HG02588 (cell line): ENCODE results near the gene CBY2.
"Not testable (repeated sequence)": the region's sequence is repeated elsewhere in the genome, so short reads cannot be mapped to it uniquely, and the experiment has no call there.

Experiments used
- ATAC-seq: cut with Tn5 transposase; IDR thresholded peaks from one replicate; pipeline ENCODE4 v1.9.1; 2021; ENCODE audit warnings: mild to moderate bottlenecking, moderate library complexity; ENCODE audit not compliant: unreplicated experiment

Gene CBY2

DNA sequence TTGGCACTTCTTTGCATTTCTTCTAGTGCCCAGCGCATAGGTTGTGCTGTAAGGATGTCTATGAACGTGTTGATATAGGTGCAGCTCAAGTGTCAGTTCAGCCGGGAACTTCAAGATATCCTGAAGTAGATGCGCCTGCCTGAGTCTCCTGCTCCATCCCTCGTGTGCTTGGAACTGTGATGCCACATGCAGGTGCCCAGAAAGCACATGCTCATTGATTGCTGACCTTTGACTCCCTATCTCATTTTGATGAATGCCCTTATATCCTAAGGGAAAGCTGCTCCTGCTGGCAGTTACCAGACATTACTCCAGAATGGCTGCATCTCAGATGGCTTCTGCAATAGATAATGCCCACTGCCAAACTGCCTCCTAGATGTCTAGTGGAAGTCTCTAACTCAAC is 40.9 kb downstream of the CBY2 start:
- ATAC-seq, result no peak

DNA sequence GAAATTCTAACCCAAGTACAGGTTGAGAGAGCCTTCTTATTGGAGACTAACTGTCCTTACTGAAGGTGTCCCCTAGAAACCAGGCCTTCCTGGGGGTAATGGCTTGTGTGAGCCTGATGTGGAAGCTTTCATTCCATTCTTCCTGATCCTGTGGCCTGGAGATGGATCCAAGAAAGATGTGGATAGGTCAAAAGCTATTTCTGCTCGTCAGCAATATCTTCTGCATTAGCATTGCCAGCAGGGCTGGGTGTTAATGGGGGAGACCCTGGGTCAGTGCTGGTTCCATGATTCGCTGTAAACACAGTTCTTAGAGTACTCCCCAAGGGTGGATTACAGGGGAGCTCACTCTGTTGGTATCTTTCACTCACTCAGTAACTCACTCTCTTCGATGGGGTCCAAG is 42.9 kb downstream of the CBY2 start:
- no peak for ATAC-seq

DNA sequence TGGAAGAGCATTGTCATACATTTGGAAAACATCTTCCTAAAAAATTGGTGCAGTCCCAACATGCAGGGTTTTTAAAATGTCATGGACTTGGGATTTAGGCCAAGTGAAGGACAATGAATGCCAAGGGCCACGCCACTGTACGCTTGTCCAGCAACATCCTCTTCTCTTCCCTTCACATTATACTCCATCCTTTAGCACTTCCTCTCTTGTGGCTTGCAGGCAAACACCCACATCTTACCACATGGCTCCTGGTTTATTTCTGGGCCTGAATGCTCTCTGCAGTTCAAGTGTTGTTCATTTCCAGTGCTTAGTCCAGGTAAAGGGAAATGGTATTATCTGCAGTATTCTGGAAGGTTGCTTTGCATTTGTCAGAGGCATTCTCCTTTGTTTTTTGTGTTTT is 45.0 kb downstream of the CBY2 start:
- no peak for ATAC-seq

DNA sequence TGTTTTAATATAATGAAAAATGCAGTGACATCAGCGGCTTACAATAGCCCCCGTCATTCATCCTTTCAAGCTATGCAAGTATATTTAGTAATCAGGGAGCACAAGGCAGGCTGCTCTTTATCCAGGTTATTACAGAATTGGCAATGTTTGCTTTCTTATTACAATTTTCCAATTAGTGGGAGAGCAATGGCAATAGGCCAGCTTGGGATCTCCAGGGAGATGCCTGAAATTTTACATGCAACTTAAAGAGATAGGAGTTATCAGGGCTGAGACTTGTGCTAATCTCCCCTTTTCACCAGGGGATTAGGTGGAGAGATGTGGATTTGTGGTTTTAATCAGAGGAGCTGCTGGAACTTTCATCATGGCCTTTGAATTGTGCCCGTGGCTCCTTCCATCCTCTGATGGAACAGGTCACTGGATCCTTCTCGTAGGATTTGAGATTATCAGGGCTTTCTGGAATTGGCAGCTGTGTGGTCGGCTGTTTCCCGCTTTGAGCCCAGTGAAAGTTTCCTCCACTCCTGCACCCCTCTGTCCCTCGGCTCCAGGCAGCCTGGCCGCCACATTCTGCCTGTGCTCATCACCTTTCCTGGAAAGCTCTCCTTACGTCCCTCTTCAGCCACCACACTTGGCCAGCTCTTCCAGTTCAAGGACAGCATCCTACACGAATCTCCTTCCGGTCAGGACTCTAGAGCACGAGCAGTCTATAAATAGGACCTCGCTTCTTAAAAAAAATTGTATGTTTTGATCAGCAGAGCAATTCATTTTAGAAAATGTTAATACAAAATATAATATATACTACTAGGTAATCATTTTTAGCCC is 47.0 kb downstream of the CBY2 start:
- ATAC-seq, result no peak

DNA sequence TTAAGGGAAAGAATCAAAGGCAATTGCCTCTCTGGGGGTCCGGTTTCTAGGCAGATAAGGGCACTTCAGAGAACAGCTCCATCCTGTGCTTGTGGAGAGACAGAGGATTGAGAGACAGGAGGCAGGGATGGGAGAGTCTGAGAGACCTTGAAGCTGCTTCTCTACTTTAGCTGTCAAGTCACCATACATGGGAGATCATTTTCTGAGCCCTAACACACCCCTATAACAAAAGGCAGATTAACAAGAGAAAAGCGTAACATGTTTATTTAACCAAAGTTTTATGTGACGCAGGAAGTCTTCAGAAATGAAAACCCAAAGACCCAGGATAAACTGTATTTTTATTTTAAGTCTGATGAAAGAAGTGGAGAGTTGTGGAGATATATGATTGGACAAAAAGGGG is 48.4 kb downstream of the CBY2 start:
- ATAC-seq, result no peak

DNA sequence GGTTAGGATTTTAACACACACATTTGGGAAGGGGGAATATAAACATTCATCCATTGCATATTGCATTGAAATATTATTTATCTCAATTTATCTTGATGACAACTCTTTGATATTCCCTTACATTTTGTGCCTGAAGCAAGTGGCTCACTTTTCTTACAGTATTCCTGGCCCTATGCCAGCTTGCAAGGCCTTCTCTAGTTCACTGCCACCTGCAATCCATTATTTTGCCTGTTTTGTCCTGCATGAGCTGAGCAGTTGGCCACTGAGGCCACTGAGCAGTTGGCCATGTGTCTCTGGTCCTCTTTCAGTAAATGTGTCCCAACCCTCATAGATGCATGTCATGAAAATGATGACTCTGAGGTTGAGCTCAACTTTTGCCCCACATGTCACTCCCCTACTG is 49.8 kb downstream of the CBY2 start:
- no peak for ATAC-seq

DNA sequence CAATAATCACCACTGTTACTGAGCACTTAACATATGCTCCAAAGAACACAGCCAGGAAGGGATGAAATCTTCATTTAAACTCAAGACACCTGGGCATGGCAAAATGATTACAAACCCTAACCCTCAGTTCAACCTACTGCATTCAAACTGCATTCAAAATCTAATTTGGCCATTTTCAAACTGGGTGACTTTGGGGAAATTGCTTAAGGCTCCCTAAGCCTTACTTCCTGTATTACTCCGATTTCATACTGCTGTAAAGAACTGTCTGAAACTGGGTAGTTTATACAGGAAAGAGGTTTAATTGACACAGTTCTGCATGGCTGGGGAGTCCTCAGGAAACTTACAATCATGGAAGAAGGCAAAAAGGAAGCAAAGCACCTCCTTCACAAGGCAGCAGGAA is 50.4 kb downstream of the CBY2 start:
- ATAC-seq, result no peak

DNA sequence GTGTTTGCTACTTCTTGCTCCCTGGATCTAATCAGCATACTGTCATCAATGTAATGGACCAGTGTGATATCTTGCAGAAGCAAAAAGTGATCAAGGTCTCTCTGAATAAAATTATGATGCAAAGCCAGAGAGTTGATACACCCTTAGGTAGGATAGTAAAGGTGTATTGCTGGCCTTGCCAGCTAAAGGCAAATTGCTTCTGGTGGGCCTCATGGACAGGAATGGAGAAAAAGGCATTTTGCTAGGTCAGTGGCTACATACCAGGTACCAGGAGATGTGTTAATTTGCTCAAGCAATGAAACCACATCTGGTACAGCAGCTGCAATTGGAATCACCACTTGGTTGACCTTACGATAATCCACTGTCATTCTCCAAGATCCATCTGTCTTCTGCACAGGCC is 54.4 kb downstream of the CBY2 start:
- not testable (repeated sequence) for ATAC-seq

DNA sequence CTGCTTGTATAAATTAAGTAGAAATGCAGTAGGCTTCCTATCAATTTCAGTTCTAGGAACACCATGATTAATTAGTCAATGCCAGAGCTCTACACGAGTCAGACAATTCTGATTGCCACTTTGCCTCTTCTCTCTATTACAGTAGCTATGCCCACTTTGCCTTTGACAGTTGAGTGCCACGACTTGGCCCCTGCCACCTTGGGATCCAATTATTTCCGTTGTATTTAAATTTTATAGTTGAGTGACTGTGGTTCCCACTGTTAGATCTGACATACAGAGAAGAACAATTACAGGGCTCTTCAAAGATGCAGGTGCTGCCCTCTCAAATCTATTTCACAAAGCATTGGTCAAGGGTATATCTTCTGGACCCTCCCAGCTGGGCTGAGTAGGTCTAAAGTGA is 55.5 kb downstream of the CBY2 start:
- not testable (repeated sequence) for ATAC-seq

DNA sequence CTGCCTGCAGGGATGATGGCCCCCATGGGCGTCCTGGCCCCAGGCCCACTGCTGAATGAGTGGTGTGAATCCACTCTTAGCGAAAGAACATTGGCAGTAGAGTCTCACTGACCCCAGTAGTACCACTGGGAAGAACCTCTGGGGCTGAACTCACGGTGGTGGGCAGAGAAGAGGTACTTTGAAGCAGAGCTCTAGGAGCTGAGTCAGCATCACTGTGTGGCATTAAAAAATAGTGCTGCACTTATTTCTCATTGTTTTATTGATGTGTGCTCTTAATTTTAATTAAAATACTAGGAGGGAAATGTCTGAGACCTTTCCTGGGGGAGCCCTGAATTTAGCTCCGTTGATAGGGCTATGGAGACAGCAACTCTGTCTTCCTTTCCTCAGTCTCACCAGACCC is 61.3 kb downstream of the CBY2 start:
- ATAC-seq, result no peak
